Gastrocnemius medialis (tissue), 4 donors: Measurements from ENCODE around the gene TCEA2.

ENCODE experiments used
- CTCF ChIP-seq, 5 experiments: fragments of 450-650 bp in 3 of 5; fragments of 200-600 bp in 2 of 5; sonication (generic) in 2 of 5; IDR thresholded peaks in 4 of 5; conservative IDR thresholded peaks in 1 of 5; 1 replicate in 4 of 5; 2 replicates in 1 of 5; pipeline ENCODE4 v1.5.1; 2016 to 2019; ENCODE audit warnings: antibody characterized with exemption in 5 of 5, mild to moderate bottlenecking in 3 of 5, moderate library complexity in 3 of 5
- POLR2A ChIP-seq, 2 donors: fragments of 450-650 bp; IDR thresholded peaks; one replicate each; pipeline ENCODE4 v1.6.1; 2017; ENCODE audit warnings: antibody characterized with exemption in 2 of 2, mild to moderate bottlenecking in 2 of 2, moderate library complexity in 2 of 2

DNA sequence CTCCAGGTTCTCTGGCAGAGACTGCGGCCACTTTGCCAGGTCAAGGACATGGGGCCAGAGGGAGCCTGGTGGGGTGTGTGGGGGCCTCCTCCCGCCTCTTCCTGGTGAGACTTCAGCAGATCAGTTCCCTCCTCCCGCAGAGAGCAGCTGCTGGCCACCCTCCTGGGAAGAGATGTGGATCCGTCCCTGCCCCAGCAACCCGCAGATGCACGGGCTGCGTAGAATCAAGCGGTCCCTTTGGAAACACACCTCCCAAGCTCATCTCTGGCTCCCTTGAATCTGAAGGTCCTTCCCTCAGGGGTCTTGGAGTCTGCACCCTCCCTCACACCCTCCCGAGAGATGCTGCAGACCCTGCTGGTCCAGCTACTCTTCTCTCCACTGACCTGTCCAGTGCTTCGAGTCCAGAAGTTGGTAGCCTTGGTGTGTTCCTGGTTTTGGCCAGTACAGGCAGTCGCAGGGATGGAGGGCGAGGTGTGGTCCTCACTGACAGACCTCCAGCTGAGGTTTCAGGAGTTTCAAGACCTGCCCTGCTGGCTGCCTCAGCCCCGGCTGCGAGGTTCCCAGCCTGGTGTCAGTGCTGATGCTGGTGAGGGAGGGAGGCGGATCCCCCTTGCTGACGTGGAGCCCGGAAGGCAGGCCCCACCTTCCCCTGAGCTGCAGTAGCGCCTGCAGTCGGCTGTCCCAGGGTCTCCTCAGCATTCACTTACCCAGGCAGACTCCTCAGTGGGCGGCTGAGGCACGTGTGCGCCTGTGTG, 44.2 kb downstream of the TCEA2 start, which contains the start of gene NPBWR2:
- TF ChIP-seq CTCF (IDR thresholded peaks at IDR 0.05 in 4 of 5, conservative IDR thresholded peaks at IDR 0.05 in 1 of 5) = no peak
- no peak for TF ChIP-seq POLR2A (IDR thresholded peaks at IDR 0.05)
